ENCODE results near the gene LRRC39.

LRRC39 gene

GRCh38 chr1:100183370-100183769, 5.3 kb upstream of the LRRC39 start:
- ATAC-seq (replicated peaks): no peak
- Mint-ChIP-seq H3K9me3 (no peaks in the 10 kb centered on the region), H3K36me3 (peaks cover 0 to 5% of the 10 kb centered on the region in 2 donors), H3K27ac (no peak overlapping the region), H3K27me3 (no peaks in the 10 kb centered on the region), H3K4me3 (no peak overlapping the region), H3K4me1 (peaks cover 9 to 15% of the 10 kb centered on the region in 2 donors)
- DNase-seq: no peak

GRCh38 chr1:100177295-100178041, 588 bp downstream of the LRRC39 start:
- no peak overlapping the region for H3K4me3 Mint-ChIP-seq
- no peak for DNase-seq
- no peak for ATAC-seq (replicated peaks)
- no peak overlapping the region for H3K27ac Mint-ChIP-seq
- H3K27me3 Mint-ChIP-seq: no peaks in the 10 kb centered on the region
- no peaks in the 10 kb centered on the region for H3K4me1 Mint-ChIP-seq
- no peaks in the 10 kb centered on the region for H3K9me3 Mint-ChIP-seq
- peaks cover 6 to 7% of the 10 kb centered on the region in 2 donors for H3K36me3 Mint-ChIP-seq

GRCh38 chr1:100168051-100168450, 10.0 kb downstream of the LRRC39 start:
- Mint-ChIP-seq H3K9me3 (no peaks in the 10 kb centered on the region), H3K36me3 (peaks cover 9% of the 10 kb centered on the region in 2 donors), H3K4me3 (no peak overlapping the region), H3K4me1 (no peaks in the 10 kb centered on the region), H3K27me3 (no peaks in the 10 kb centered on the region), H3K27ac (no peak overlapping the region)
- ATAC-seq (replicated peaks): no peak
- no peak for DNase-seq

GRCh38 chr1:100164702-100165101, 13.4 kb downstream of the LRRC39 start:
- Mint-ChIP-seq H3K4me1 (no peaks in the 10 kb centered on the region), H3K27me3 (no peaks in the 10 kb centered on the region), H3K27ac (no peak overlapping the region), H3K9me3 (no peaks in the 10 kb centered on the region), H3K36me3 (peaks cover 9% of the 10 kb centered on the region in 2 donors), H3K4me3 (no peak overlapping the region)
- DNase-seq: no peak
- ATAC-seq (replicated peaks): no peak

GRCh38 chr1:100164216-100164615, 13.8 kb downstream of the LRRC39 start:
- Mint-ChIP-seq H3K4me3 (no peak overlapping the region), H3K9me3 (no peaks in the 10 kb centered on the region), H3K27ac (no peak overlapping the region), H3K4me1 (no peaks in the 10 kb centered on the region), H3K27me3 (no peaks in the 10 kb centered on the region), H3K36me3 (peaks cover 9% of the 10 kb centered on the region in 2 donors)
- DNase-seq: no peak
- ATAC-seq (replicated peaks): no peak

GRCh38 chr1:100162881-100163280, 15.2 kb downstream of the LRRC39 start:
- no peak overlapping the region for H3K4me3 Mint-ChIP-seq
- H3K9me3 Mint-ChIP-seq: no peaks in the 10 kb centered on the region
- no peak for DNase-seq
- no peaks in the 10 kb centered on the region for H3K4me1 Mint-ChIP-seq
- H3K27me3 Mint-ChIP-seq: no peaks in the 10 kb centered on the region
- no peak overlapping the region for H3K27ac Mint-ChIP-seq
- H3K36me3 Mint-ChIP-seq: peaks cover 9% of the 10 kb centered on the region in 2 donors
- no peak for ATAC-seq (replicated peaks)

- Mint-ChIP-seq H3K4me1 (peaks cover 5 to 13% of the 10 kb centered on the region in 2 donors), H3K4me3 (peak overlapping the region in 1 of 2 donors; percentile 3), H3K36me3 (peaks cover 8 to 12% of the 10 kb centered on the region in 2 donors), H3K9me3 (no peaks in the 10 kb centered on the region), H3K27ac (no peak overlapping the region), H3K27me3 (no peaks in the 10 kb centered on the region)
- ATAC-seq (replicated peaks) (peak; percentile 81 to 83), DNase-seq (no peak)
Observed at GRCh38 chr1:100152271-100152670, 25.8 kb downstream of the LRRC39 start.

GRCh38 chr1:100151679-100152078, 26.4 kb downstream of the LRRC39 start:
- peaks cover 5 to 13% of the 10 kb centered on the region in 2 donors for H3K4me1 Mint-ChIP-seq
- DNase-seq (no peak), ATAC-seq (replicated peaks) (no peak)
- no peaks in the 10 kb centered on the region for H3K9me3 Mint-ChIP-seq
- no peak overlapping the region for H3K4me3 Mint-ChIP-seq
- H3K27ac Mint-ChIP-seq: no peak overlapping the region
- H3K36me3 Mint-ChIP-seq: peaks cover 8 to 13% of the 10 kb centered on the region in 2 donors
- no peaks in the 10 kb centered on the region for H3K27me3 Mint-ChIP-seq

GRCh38 chr1:100147875-100148274, 30.2 kb downstream of the LRRC39 start:
- Mint-ChIP-seq H3K27ac (no peak overlapping the region), H3K4me1 (peaks cover 5 to 13% of the 10 kb centered on the region in 2 donors), H3K4me3 (no peak overlapping the region), H3K27me3 (no peaks in the 10 kb centered on the region), H3K36me3 (peaks cover 17 to 27% of the 10 kb centered on the region in 2 donors), H3K9me3 (no peaks in the 10 kb centered on the region)
- ATAC-seq (replicated peaks) (no peak), DNase-seq (no peak)

GRCh38 chr1:100146958-100147357, 31.1 kb downstream of the LRRC39 start:
- Mint-ChIP-seq H3K4me3 (no peak overlapping the region), H3K27me3 (no peaks in the 10 kb centered on the region), H3K4me1 (peaks cover 5 to 11% of the 10 kb centered on the region in 2 donors), H3K27ac (no peak overlapping the region), H3K36me3 (peaks cover 25 to 36% of the 10 kb centered on the region in 2 donors), H3K9me3 (no peaks in the 10 kb centered on the region)
- DNase-seq: no peak
- ATAC-seq (replicated peaks): no peak

GRCh38 chr1:100145116-100145515, 32.9 kb downstream of the LRRC39 start:
- no peaks in the 10 kb centered on the region for H3K27me3 Mint-ChIP-seq
- peaks cover 26 to 39% of the 10 kb centered on the region in 2 donors for H3K36me3 Mint-ChIP-seq
- peaks cover 7 to 8% of the 10 kb centered on the region in 2 donors for H3K4me1 Mint-ChIP-seq
- ATAC-seq (replicated peaks) (no peak), DNase-seq (no peak)
- no peak overlapping the region for H3K27ac Mint-ChIP-seq
- no peaks in the 10 kb centered on the region for H3K9me3 Mint-ChIP-seq
- H3K4me3 Mint-ChIP-seq: no peak overlapping the region

- peak overlapping the region; percentile 34 for H3K27ac Mint-ChIP-seq
- no peak for DNase-seq
- H3K9me3 Mint-ChIP-seq: no peaks in the 10 kb centered on the region
- H3K36me3 Mint-ChIP-seq: peaks cover 37 to 48% of the 10 kb centered on the region in 2 donors
- no peak overlapping the region for H3K4me3 Mint-ChIP-seq
- no peak for ATAC-seq (replicated peaks)
- peaks cover 7 to 8% of the 10 kb centered on the region in 2 donors for H3K4me1 Mint-ChIP-seq
- H3K27me3 Mint-ChIP-seq: no peaks in the 10 kb centered on the region
Observed at GRCh38 chr1:100142343-100142742, 35.7 kb downstream of the LRRC39 start.

GRCh38 chr1:100141192-100141591, 36.9 kb downstream of the LRRC39 start:
- Mint-ChIP-seq H3K27me3 (no peaks in the 10 kb centered on the region), H3K9me3 (no peaks in the 10 kb centered on the region), H3K36me3 (peaks cover 37 to 46% of the 10 kb centered on the region in 2 donors), H3K4me1 (peaks cover 7 to 8% of the 10 kb centered on the region in 2 donors), H3K27ac (no peak overlapping the region), H3K4me3 (no peak overlapping the region)
- no peak for ATAC-seq (replicated peaks)
- no peak for DNase-seq

GRCh38 chr1:100137602-100138001, 40.5 kb downstream of the LRRC39 start:
- H3K4me1 Mint-ChIP-seq: peaks cover 14 to 15% of the 10 kb centered on the region in 2 donors
- H3K27ac Mint-ChIP-seq: no peak overlapping the region
- H3K9me3 Mint-ChIP-seq: no peaks in the 10 kb centered on the region
- DNase-seq: no peak
- peaks cover 30 to 31% of the 10 kb centered on the region in 2 donors for H3K36me3 Mint-ChIP-seq
- no peaks in the 10 kb centered on the region for H3K27me3 Mint-ChIP-seq
- no peak overlapping the region for H3K4me3 Mint-ChIP-seq
- no peak for ATAC-seq (replicated peaks)

- H3K27me3 Mint-ChIP-seq: no peaks in the 10 kb centered on the region
- ATAC-seq (replicated peaks) (no peak), DNase-seq (no peak)
- H3K27ac Mint-ChIP-seq: peak overlapping the region; percentile 20
- no peaks in the 10 kb centered on the region for H3K9me3 Mint-ChIP-seq
- peaks cover 9 to 20% of the 10 kb centered on the region in 2 donors for H3K4me1 Mint-ChIP-seq
- peaks cover 15 to 20% of the 10 kb centered on the region in 2 donors for H3K36me3 Mint-ChIP-seq
- H3K4me3 Mint-ChIP-seq: no peak overlapping the region
Observed at GRCh38 chr1:100134872-100135271, 43.2 kb downstream of the LRRC39 start.
